IPS-15b (cell line): Measurements from ENCODE around the gene AEBP2.
"Not testable (repeated sequence)": the region's sequence is repeated elsewhere in the genome, so short reads cannot be mapped to it uniquely, and the experiment has no call there.

Experiments
- H3K27me3 ChIP-seq: one replicate; pipeline ENCODE4 v1.6.1; 2013; ENCODE audit warnings: low read length; ENCODE audit not compliant: control insufficient read depth, insufficient read depth
- H3K36me3 ChIP-seq: one replicate; pipeline ENCODE4 v1.6.1; 2013; ENCODE audit warnings: low read length; ENCODE audit not compliant: control insufficient read depth, insufficient read depth
- H3K4me1 ChIP-seq: one replicate; pipeline ENCODE4 v1.6.1; 2013; ENCODE audit warnings: mild to moderate bottlenecking, low read length; ENCODE audit not compliant: control insufficient read depth, insufficient read depth
- H3K4me3 ChIP-seq: one replicate; pipeline ENCODE4 v1.5.1; 2013; ENCODE audit warnings: low read depth, low read length
- H3K9ac ChIP-seq: one replicate; pipeline ENCODE4 v1.6.1; 2013; ENCODE audit warnings: low read depth, mild to moderate bottlenecking, low read length
- H3K9me3 ChIP-seq: one replicate; pipeline ENCODE4 v1.6.1; 2013; ENCODE audit warnings: mild to moderate bottlenecking, low read length; ENCODE audit not compliant: control insufficient read depth, insufficient read depth

AEBP2 gene

DNA sequence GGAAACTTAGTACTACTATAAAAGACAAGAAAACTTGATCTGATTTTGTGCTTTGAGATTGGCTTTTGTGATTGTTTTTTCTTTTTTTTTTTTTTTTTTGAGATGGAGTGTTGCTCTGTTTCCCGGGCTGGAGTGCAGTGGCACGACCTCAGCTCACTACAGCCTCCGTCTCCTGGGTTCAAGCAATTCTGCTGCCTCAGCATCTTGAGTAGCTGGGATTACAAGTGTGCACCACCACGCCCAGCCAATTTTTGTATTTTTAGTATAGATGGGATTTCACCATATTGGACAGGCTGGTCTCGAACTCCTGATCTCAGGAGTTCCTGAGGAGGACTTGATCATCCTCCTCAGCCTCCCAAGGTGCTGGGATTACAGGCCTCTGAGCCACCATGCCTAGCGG, 26.4 kb downstream of the AEBP2 start:
- H3K9ac ChIP-seq, result no peak overlapping the region
- H3K4me1 ChIP-seq, result no peaks in the 10 kb centered on the region
- H3K9me3 ChIP-seq, result no peaks in the 10 kb centered on the region
- H3K4me3 ChIP-seq, result no peak overlapping the region
- H3K36me3 ChIP-seq, result peaks cover 11% of the 10 kb centered on the region
- H3K27me3 ChIP-seq, result no peaks in the 10 kb centered on the region

DNA sequence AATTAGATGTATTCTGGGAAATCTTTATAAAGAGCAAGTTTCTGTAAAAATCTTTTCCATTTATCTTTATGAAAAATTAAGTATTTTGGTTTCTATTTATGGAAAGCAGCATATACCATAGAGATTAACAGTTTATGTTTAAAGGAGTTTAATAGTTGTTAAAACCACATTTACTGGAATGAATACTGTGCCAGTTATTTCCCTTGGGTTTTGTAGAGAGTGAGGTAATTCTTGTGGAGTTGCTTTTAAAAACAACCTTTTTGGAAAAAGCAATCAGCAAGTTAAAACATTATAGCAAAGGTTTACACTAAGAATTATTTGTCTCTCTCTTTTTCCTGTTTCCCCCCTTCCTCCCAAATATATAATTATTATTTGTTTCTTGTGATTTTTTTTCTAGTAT, 34.9 kb downstream of the AEBP2 start:
- Histone ChIP-seq H3K9ac (no peak overlapping the region), H3K9me3 (no peaks in the 10 kb centered on the region), H3K4me1 (no peaks in the 10 kb centered on the region), H3K4me3 (no peak overlapping the region), H3K36me3 (peaks cover 6% of the 10 kb centered on the region), H3K27me3 (no peaks in the 10 kb centered on the region)

DNA sequence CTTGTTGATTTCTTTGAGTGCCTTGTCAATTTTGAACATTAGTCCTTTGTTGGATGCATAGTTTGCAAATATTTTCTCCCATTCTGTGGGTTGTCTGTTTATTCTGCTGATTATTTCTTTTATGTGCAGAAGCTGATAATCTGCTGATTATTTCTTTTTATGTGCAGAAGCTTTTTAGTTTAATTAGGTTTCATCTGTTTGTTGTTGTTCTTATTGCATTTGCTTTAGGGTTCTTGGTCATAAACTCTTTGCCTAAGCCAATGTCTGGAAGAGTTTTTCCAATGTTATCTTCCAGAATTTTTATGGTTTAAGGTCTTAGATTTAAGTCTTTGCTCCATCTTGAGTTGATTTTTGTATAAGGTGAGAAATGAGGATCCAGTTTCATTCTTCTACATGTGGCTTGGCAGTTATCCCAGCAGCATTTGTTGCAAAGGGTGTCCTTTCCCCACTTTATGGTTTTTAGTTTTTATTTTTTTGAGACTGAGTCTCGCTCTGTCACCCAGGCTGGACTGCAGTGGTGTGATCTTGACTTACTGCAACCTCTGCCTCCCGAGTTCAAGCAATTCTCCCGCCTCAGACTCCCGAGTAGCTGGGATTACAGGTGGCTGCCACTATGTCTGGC, 36.7 kb downstream of the AEBP2 start:
- H3K4me3 ChIP-seq, H3K4me1 ChIP-seq, H3K9ac ChIP-seq, H3K36me3 ChIP-seq, H3K27me3 ChIP-seq, H3K9me3 ChIP-seq: not testable (repeated sequence)

DNA sequence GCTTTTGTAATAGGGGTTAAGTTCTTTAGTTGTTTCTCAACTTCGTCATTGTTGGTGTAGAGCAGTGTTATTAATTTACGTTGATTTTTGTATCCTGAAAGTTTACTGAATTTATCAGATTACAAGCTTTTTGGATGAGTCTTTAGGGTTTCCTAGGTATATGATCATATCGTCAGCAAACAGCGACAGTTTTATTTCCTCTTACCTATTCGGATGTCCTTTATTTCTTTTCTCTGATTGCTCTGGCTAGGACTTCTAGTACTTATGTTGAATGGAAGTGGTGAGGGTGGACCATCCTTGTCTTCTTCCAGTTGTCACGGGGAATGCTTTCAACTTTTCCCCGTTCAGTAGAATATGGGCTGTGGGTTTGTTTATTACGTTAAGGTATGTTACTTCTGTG, 37.8 kb downstream of the AEBP2 start:
- Histone ChIP-seq H3K27me3 (no peaks in the 10 kb centered on the region), H3K4me3 (no peak overlapping the region), H3K36me3 (peaks cover 6% of the 10 kb centered on the region), H3K9ac (no peak overlapping the region), H3K9me3 (no peaks in the 10 kb centered on the region), H3K4me1 (peaks cover 4% of the 10 kb centered on the region)

DNA sequence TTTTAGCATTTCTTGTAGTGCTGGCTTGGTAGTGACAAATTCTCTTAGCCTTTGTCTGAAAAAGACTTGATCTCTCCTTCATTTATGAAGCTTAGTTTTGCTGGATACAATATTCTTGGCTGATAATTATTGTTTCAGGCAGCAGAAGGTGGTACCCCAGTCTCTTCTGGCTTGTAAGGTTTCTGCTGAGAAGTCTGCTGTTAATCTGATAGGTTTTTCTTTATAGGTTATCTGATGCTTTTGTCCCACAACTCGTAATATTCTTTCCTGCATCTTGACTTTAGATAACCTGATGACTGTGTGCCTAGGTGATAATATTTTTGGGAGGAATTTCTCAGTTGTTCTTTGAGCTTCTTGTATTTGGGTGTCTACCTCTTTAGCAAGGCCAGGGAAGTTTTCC, 41.2 kb downstream of the AEBP2 start:
- H3K4me3 ChIP-seq, result no peak overlapping the region
- H3K4me1 ChIP-seq, result peaks cover 14% of the 10 kb centered on the region
- H3K36me3 ChIP-seq, result no peaks in the 10 kb centered on the region
- H3K9me3 ChIP-seq, result no peaks in the 10 kb centered on the region
- H3K27me3 ChIP-seq, result no peaks in the 10 kb centered on the region
- no peak overlapping the region for H3K9ac ChIP-seq

DNA sequence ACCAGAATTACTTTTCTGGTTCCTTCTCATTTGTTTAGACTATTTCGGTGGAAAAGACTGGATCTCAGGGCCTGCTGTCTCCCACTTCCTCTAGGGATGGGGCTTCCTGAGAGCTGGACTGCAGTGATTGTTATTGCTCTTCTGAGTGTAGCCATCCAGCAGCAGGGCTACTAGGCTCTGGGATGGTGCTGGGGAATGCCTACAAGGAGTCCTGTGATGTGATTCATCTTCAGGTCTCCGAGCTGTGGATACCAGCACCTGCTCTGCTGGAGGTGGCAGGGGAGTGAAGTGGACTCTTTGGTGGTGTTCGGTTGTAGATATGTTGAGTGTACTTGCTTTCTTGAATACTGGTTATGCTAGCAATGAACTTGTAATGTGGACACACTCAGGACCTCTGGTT, 42.7 kb downstream of the AEBP2 start:
- H3K9ac ChIP-seq, result no peak overlapping the region
- no peaks in the 10 kb centered on the region for H3K9me3 ChIP-seq
- peaks cover 14% of the 10 kb centered on the region for H3K4me1 ChIP-seq
- no peaks in the 10 kb centered on the region for H3K36me3 ChIP-seq
- H3K4me3 ChIP-seq, result no peak overlapping the region
- H3K27me3 ChIP-seq, result no peaks in the 10 kb centered on the region

DNA sequence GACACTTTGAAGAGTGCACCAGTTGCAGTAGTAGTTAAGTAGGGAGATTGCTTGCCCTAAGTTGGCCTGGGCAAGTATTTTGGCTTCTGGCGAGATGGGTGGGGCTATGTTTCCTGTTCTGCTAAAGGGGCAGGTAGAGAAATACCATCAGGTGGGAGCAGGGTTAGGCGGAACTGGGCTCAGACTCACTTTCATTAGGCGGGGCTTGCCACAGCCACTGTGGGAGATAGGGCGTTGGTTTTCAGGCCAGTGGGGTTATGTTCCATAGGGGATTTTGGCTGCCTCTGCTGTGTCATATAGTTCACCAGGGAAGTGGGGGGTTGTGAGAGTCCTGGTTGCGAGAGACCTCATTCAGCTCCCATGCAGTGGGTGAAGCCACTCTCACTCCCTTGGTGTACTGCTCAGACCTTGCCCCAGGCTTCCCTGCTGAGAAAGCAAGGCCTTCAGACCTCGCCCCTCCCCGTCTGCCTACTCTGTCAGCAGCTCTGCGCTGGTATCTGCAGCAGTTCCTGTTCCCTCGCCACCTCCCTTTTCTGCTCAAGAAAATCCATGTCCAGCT, 43.3 kb downstream of the AEBP2 start:
- Histone ChIP-seq H3K36me3 (no peaks in the 10 kb centered on the region), H3K27me3 (no peaks in the 10 kb centered on the region), H3K4me3 (no peak overlapping the region), H3K9ac (no peak overlapping the region), H3K9me3 (no peaks in the 10 kb centered on the region), H3K4me1 (peaks cover 14% of the 10 kb centered on the region)

DNA sequence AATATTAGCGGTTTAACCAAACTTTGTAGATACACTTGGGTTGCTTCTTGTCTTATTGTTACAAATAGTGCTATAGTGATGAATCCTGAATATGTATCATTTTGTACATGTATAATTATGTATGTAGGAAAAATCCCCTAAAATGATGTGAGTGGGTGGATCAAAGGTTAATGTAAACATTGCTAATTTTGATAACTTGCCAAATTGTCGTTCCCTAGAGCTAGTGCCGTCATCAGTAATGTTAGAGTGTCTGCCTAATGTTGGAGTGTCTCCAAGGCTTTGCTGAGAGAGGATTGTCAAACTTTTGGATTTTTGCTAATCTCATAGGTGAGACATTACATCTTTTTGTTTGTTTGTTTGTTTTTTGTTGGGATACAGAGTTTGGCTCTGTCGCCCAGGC, 44.4 kb downstream of the AEBP2 start:
- no peaks in the 10 kb centered on the region for H3K27me3 ChIP-seq
- no peaks in the 10 kb centered on the region for H3K9me3 ChIP-seq

DNA sequence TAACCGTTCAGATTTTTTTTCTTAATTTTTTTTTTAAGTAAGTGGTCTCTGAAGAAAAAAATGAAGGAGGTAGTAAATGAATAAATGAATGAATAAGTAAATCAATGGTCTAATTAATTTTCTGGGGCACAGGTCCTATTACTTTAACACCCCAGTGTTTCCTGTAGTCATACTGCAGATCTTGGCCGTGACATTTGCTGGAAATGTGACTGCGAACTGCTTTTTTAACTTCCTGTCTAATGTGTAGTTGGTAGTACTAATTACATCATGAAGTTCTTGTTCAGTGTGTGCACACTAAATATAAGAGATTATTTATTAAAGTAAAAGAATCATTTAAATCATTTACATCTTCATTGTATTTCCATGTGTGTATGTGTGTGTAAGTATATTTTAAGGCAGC, 45.4 kb downstream of the AEBP2 start:
- Histone ChIP-seq H3K9me3 (no peaks in the 10 kb centered on the region), H3K4me1 (peaks cover 14% of the 10 kb centered on the region), H3K9ac (no peak overlapping the region), H3K36me3 (no peaks in the 10 kb centered on the region), H3K27me3 (no peaks in the 10 kb centered on the region), H3K4me3 (no peak overlapping the region)

More for the DNA sequence above, 44.4 kb downstream of the AEBP2 start:
- H3K4me3 ChIP-seq, result no peak overlapping the region
- H3K36me3 ChIP-seq, result no peaks in the 10 kb centered on the region
- H3K9ac ChIP-seq, result no peak overlapping the region
- H3K4me1 ChIP-seq, result peaks cover 14% of the 10 kb centered on the region

DNA sequence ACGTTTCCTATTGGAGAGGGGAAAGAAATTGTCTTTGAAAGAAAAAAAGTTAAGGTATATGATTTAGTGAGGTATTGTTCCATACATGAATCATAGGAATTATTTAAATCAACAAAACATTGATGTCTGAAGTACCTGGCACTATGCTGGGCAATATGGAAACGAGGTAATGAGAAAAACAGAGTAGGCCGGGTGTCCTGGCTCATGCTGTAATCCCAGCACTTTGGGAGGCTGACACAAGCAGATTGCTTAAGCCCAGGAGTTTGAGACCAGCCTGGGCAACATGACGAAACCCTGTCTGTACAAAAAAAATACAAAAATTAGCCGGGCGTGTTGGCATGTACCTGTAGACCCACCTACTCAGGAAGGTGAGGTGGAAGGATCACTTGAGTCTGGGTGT, 45.9 kb downstream of the AEBP2 start:
- no peak overlapping the region for H3K9ac ChIP-seq
- no peaks in the 10 kb centered on the region for H3K9me3 ChIP-seq
- H3K4me3 ChIP-seq, result no peak overlapping the region
- no peaks in the 10 kb centered on the region for H3K27me3 ChIP-seq
- peaks cover 14% of the 10 kb centered on the region for H3K4me1 ChIP-seq
- no peaks in the 10 kb centered on the region for H3K36me3 ChIP-seq

DNA sequence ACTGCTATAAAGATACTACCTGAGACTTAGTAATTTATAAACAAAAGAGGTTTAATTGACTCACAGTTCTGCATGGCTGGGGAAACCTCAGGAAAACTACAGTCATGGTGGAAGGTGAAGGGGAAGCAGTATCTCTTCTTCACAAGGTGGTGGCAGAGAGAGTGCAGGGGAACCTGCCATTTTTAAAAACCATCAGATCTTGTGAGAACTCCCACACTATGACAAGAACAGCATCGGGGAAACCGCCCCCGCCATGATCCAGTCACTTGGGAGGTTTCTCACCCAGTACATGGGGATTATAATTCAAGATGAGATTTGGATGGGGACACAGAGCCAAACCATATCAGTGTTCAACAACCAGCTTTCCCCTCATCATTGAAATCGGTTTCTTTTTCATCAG, 49.9 kb downstream of the AEBP2 start:
- H3K9ac ChIP-seq, result no peak overlapping the region
- peaks cover 6% of the 10 kb centered on the region for H3K36me3 ChIP-seq
- no peaks in the 10 kb centered on the region for H3K9me3 ChIP-seq
- H3K27me3 ChIP-seq, result no peaks in the 10 kb centered on the region
- no peak overlapping the region for H3K4me3 ChIP-seq
- peaks cover 3% of the 10 kb centered on the region for H3K4me1 ChIP-seq

DNA sequence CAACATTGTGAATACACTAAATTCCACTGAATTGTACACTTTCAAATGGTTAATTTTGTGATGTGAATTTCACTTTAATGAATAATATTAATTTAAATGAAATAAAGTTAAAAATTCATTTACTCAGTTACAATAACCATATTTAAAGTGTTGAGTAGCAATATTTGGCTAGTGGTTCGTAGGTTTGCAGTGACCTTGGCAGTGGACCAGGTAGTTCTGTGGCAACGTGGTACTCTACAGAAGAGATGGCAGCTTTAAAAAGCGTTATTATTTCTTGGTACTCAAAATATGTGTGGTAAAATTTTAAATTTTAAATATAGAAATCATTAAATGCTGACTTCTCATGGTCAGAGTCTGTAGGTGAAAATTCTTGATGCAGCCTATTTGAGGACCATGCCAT, 51.6 kb downstream of the AEBP2 start:
- Histone ChIP-seq H3K27me3 (no peaks in the 10 kb centered on the region), H3K4me3 (no peak overlapping the region), H3K9ac (no peak overlapping the region), H3K36me3 (peaks cover 14% of the 10 kb centered on the region), H3K9me3 (no peaks in the 10 kb centered on the region), H3K4me1 (peaks cover 7% of the 10 kb centered on the region)
